HG02678 (cell line): ENCODE measurements around the gene MFNG.

ENCODE experiments used
- ATAC-seq: cut with Tn5 transposase; IDR thresholded peaks from one replicate; pipeline ENCODE4 v1.9.1; 2021; ENCODE audit warnings: mild to moderate bottlenecking, moderate library complexity; ENCODE audit not compliant: unreplicated experiment

The MFNG gene

DNA sequence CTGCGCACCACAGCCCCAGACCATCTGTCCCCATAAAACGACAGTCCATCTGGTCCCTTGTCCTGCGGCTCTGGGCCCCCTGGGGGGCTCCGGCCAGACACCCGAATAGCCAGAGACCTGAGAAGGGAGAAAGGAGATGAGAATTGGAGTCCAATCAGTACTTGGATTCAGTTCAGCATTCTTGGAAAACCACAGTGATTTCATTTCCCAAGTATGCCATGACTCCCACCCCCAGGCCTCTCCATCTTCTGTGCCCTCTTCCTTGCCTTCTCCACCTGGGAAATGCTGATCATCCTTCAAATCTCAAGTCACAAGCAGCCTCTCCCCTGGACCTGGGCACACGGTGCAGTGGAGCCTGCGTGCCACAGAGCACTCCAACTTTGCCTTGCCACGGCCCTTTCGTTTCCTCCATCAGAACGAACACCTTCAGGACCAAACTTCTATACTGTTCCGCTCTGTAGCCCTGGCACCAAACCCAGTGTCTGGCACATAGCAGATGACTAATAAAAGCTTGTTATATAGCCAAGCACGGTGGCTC, 10.9 kb upstream of the MFNG start:
- ATAC-seq, result no peak

DNA sequence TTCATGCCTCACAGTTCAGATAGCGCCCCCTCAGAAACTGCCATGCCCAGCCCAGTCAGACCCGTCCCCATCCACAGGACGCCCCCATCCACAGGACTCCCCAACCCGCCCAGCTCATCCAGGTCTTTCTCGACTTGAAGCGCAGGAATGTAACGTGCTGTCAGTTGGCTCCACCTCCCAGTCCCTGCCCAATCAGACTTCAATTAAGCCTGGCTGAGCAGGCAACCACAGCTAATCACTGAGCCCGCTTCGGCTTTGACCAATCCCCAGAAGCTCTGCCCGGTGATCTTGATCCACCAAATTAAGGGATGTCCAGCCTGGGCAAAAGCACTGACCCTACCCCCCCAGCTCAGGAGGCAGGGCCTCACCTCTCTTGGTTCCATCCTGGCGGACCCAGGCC, 10.5 kb upstream of the MFNG start:
- ATAC-seq, result no peak

DNA sequence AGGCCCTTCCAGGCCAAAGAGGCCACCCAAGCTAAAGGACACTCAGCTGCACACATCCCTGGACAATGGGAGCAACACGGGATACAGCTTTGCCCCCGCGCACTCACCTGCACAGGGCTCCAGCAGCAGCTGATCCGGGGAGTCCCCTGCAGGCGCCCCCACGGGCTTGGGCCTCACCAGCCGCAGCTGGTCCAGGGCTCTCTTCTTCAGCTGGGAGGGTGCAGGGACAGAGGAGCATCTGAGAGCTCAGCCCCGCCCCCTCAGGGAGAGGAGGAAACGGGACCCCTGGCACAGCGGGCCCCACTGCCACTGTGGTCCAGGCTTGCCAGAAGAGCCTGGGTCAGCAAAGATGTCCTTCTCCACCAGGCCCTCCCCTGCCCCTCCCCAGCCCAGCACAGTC, 7.8 kb upstream of the MFNG start:
- ATAC-seq, result no peak

DNA sequence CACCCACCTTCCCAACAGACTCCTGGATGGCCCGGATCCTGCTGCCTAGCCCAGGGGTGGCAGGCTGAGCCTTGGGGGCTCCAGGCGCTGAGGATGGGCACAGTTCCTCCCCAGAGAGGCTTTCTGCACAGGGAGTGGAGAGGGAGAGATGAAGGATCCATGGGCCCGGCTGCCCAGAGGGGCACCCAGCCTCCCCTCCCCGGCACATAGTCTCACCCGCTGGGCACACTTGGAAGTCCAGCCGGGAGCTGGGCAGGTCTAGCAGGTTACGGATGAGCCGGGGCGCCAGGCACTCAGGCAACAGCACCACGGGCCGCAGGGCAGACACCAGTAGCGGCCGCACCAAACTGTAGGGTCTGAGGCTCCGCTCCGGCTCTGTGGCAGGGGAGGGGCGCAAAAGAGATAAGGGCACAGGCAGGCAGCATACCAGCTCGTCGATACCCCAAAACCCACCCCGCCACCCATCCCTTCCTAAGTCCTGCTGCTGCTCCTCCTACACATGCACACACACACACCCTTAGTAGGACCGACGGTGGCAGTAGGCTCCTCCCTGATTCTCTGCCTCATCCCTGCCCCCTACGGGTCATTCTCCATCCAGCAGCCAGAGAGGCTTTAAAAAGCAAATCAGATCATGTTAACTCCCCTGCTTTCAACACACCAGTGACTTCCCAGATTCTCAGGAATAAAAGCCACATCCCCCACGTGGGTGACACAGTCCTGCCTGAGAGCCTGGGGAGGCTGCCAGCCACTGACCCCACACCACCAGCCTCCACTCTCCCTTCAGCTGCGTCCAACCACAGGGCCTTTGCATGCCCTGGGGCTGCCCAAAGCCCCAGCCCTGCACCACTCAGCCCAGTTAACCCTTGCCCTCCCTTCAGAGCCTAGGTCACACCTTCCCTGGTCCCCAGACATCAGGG, 6.5 kb upstream of the MFNG start:
- ATAC-seq, result no peak

DNA sequence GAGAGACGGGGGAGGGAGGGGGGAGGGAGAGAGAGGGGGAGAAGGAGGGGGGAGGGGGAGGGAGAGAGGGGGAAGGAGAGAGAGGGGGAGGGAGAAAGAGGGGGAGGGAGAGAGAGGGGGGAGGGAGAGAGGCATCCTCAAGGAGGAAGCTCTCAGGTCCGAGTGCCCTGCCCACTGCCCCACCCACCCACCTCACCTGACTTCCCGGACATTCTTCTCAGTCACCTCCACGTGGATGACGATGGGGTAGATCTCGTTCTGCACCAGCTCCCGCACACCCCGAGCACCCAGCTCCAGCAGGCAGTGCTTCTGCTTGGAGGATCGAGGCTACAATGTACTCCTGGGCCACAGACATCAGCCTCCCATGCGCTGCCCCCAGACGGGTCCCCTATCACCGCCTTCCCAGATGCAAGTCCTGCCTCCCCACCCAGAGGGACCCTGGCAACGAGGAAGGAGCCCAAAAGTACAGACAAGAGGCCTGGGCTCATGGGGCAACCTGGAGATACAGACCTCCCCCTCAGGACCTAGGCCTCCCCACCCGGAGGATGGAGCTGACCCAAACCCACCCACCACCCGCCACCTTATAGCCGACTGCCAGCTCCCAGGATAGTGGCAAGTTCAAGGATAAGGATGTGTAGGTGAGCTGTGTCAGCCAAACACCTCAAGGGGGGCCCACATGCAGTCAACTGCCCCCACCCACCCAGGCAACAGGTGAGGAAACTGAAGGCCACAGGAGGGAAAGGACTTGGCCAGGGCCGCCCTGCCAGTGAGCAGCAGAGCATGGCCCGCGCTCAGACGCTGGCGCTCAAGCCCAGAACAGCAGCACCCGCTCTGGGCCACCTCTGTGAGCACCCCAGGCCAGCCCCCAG, 5.6 kb upstream of the MFNG start:
- ATAC-seq, result no peak

DNA sequence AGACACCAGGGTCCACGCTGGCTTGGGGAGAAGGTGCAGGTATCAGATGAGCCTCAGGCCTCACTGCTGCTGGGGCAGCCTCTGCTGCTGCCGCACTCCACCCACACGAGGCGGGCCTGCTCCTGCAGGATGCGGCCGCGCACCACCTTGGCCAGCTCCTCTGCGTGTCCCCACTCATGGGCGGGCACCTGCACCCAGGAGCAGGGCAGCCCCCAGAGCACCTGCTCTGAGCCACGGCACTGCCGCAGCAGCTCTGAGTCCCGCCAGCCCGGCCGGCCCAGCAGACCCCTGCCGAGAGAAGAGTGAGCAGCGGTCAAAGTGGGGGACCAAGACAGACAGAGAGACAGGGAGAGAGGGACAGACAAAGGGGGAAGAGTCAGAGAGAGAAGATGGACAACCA, 4.9 kb upstream of the MFNG start:
- no peak for ATAC-seq

DNA sequence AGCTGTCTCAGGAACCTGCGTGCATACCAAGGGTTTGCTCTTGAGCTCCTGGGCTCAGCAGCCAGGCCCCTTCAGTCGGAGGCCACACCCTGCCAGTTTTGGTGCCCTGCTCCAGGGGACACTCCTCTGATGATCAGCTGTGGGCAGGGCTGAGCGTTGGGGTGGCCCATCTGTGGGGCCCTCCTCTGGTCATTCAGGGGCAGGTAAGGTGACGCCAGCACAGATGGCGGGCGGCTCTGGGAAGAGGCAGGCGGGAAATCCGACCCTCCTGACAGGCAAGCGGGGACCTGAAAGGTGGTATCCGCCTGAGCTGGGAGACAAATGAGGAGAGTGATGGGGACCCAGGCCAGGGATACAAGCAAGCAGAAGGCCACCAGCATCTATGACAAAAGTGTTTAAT, 3.8 kb upstream of the MFNG start:
- ATAC-seq, result no peak

DNA sequence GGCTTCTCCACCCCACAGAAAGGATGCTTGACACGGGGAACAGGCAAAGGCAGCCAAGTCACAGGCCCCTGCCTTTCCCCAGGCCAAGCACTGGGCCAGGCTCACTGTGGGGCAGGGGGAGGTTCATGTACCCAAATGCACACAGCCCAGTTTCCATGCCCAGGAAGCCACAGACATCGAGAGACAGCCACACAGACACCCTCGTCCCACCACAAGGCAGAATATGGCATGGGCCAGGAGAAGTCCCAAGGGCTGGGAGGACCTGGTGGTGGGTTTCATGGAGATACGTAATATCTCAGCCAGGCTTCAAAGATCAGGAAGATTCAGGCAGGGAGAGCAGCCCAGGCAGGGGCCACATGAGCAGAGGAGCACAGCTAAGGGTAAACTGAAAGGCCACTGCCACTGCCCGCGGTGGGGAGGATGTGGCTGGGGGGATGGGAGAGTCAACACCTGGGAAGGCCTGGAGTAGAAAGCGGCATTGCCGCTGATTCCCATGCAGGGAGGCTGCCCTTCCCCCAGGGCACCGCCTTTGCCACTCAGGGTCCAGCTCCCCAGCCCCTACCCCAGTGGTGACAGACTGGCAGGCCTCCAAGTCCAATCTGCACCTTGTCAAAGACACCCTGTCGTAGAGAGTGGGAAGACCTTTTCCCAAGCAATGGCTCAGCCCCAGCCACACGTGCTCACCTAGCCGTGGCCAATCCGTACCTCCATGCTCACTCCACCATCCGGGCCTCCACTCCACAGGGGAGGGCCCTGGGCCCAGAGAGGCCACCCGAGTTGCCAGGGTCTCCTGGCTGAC, 2.4 kb upstream of the MFNG start:
- ATAC-seq, result no peak

DNA sequence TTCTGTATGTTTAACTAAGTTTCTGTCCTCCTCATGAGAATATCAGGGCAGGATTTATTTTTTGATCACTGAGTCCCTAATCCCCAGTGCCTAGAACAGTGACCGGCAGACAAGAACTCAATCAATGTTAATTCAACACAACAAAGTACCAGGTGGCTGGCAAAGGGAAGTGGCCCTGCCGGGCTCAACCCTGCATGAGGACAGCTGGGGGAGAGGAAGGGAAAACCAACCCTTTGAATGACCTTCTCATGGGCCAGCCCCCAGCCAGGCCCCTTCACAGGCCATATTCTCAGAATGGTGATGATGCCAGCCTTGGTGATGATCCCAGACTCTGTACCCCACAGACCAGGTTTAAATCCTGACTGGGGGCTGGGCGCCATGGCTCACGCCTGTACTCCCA, 1.4 kb upstream of the MFNG start:
- no peak for ATAC-seq

DNA sequence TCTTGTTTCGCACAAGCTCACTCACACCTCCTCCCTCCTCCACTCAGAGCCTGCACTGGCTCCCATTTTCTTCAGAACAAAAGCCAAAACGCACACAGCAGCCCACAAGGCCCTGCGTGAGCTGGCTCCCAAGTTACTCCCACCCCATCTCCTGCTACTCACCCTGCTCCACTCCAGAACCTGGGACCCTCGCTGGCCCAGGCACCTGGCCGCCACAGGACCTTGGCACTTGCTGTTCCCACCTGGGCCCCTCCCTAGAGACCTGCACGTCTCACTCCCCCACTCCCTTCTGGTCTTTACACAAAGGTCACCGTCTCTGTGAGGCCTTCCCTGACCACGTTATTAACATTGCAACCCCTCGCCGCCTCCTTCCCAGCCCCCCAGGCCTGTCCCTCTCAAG, 945 bp upstream of the MFNG start:
- ATAC-seq, result no peak

DNA sequence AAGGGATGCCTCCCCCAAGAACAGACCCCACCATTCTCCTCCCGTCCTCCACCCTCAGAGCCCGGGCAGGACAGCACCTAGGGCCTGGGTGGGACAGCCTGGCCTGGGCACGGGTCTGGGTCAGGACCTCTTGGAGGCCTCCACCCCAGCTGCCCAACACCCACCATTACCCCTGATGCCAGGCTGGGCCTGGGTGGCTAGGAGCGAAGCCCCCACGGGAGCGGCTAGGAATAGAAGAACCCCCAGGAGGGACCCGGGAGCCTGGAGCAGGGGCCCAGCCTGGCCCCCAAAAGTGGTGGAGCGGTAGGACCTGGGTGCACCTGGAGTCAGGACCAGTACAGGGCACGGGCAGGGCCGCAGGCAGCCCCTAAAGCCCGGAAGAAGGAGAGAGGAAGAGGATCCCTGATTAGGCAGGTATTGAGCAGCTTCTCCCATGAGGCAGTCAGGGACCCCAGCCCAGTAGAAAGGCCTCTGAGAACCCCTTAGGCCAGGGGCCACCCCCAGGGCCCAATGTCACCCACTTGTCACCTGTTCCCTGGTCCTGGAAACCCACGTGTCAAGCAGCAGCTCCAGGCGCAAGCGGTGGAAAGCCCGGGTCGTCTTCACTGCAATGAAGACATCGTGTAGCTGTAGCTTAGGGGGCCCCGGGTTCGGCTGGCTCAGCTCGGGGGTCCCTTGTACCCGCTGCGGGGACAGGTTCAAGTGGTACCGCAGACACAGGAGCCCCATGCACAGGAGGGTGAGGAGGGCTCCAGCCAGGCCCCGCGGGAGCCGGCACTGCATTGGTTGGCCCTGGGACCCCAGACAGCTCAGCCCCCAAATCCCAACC, 575 bp downstream of the MFNG start:
- ATAC-seq, result peak; percentile 6

DNA sequence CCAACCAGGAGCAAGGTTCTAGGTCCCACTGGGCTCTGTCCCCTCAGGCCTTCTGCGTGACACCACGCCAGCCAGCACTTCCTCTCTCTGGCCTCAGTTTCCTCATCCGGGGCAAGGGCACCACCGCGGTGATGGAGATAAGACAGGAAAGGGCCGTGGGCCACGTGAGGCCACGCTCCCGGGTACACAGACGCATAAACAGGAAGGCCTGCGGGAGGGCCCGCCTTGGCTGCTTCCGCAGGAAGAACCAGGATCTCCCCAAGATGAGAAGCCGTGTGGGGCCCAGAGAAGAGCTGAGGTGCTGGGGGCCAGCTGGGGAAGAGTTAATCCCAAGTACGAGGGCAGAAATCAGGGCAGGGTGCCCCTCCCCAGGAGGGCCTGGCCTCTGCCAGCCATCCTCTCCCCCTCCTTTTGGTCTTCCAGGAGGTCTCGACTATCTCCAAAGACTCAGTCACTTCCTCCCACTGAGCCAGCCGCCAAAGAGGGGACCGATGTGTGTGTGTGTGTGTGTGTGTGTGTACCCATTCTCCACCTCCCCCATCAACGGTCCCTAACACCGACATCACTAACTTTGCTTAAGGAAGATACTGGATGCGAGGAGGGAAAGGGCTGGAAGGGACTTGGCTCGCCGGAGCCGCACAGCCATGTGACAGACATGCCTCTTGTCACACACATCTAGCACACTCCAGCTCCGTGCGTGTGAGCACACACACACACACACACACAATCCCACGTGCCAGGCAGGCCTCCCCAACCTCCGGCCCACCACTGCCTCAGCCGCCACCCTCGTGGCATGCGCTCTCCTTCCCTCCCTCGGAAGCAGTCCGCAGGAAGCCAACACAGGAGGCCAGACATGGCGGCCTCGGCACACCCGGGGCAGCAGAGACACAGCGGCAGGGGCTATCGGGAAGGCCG, 1.4 kb downstream of the MFNG start:
- ATAC-seq, result peak; percentile 46

DNA sequence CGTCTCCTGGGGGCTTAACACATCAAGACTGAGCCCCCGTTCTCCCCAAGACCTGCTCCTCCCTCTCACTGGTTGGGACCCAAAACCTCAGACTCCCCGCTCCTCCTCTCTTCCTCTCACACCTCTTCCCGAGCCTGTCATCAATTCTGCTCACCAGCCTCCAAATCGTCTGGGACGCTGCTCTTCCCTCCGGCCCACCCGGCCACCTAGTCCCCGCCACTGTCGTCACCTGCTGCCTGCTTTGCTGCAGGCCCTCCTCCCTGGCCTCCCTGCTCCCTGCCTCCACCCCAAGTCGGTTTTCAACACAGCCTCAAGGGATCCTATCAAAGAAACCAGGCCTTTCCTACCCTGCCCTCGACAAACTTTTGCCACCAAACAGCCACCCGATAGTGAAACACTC, 3.1 kb downstream of the MFNG start:
- no peak for ATAC-seq

DNA sequence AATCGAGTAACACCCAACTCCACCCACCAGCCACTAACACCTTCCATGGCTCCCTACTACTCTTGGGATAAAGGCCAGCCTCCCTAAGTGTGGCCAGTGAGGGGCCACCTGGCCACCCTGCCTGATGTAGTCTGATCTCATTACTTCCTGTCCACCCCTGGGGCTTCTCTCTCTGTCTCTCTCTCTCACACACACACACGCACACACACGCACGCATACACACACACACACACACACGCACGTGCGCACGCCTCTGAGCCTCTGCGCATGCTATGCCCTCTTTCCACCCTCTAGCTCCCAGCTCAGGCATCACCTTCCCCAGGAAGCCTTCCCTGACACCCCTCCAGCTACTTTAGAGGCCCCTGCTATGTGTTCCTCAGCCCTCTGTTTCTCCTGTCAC, 3.9 kb downstream of the MFNG start:
- no peak for ATAC-seq

DNA sequence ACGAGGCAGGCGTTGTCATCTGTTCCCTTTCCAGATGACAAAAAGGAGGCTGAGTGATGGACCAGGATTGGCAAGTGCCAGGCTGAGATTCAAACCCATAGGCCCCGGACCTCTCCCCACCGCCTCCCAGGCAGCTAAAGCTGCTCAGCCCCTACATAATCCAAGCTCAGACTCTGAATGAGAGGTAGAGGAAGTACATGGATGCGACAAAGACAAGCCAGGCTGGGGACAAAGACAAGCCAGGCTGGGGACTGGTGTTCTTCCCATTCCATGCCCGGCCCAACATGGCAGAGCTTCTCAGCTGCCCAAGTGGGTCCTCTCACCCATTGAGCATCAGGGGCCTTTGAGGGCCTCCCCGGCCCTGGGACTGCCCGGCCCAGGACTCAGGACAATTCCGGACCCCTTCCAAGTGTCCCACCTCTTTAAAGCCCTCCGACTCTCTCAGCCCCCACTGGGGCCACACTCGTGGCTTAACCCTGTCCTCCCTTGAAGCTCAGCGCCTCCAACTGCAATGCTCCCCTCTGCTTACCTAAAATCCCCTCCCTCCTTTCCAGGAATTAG, 4.8 kb downstream of the MFNG start:
- no peak for ATAC-seq

DNA sequence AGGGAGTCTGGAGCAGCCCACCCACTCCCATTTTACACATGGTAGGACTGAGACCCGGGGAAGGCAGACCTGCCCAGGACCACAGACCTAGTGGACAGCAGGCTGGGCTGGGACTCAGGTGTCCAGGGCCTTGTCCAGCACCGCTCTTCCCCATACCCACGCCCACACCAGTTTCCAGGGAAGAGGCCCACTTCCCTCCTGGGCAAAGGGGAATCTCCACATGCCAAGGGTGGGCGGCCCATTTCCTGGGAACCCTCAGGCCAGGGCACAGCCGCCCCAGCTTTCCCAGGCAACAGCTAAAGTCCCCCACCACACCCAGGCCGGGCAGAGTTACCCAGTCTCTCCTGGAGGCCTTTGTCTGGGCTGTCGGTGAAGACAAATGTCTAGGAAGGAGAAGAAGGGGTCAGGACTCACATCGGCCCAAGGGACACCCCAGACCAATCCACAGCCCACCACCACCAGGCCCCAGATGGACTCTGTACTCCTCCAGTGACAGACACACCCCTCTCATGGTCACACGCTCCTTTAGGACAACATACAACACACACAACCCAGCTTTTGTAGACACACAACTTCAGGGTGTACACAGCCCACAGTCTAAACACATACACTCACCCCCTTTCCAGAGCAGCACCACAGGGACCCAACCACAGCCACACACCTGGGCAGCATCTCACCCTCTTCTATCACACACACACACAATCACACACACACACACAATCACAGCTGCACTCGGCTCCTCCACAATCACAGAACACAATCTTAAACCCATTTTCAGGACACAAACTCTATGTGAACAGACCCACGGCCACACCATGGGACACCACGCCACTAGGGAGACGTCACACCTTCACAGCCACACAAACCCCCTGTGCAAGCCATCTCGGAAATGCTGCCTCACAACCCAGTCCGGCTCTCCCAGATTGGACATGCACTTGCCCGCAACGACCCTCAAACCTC, 5.5 kb downstream of the MFNG start:
- no peak for ATAC-seq

DNA sequence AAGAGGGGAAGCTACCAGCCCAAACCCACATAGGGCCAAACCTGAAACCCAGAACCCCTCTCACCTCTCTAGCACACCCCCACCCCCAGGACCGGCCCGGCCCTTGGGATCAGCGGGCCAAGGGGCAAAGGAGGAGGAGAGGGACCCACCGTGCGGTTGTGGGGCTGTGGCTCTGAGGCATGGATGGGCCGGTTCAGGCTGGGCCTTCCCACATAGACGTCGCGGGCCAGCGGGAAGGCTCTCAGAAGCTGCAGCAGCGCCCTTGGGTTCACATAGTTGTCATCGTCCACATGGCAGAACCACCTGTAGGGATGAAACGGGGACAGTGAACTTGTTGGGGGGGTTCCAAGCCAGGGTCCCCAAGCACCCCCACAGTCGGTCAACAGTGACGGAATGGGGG, 7.0 kb downstream of the MFNG start:
- no peak for ATAC-seq
